Stimulated activated CD4-positive, alpha-beta T cell treated with anti-CD3 and anti-CD28 coated beads, Interleukin-1b, Interleukin-23, amount 100 ng/mL, for 4 hours (primary cell): ENCODE data around the gene CCDC190.
"Not testable (repeated sequence)": the region's sequence is repeated elsewhere in the genome, so short reads cannot be mapped to it uniquely, and the experiment has no call there.

Source experiments
- DNase-seq, 2 donors: peaks; one replicate each; pipeline ENCODE4 v3.0.0-alpha.2; 2020; ENCODE audit warnings: low read depth in 2 of 2

Gene CCDC190

GRCh38 chr1:162877412-162877811 lies 16.4 kb upstream of the CCDC190 start:
- no peak for DNase-seq

GRCh38 chr1:162876751-162877150 lies 15.8 kb upstream of the CCDC190 start:
- no peak for DNase-seq

- DNase-seq, result no peak
Observed at GRCh38 chr1:162873671-162874666, 13.0 kb upstream of the CCDC190 start.

- no peak for DNase-seq
Observed at GRCh38 chr1:162872981-162873380, 12.0 kb upstream of the CCDC190 start.

GRCh38 chr1:162871417-162871816 lies 10.4 kb upstream of the CCDC190 start:
- not testable (repeated sequence) for DNase-seq

GRCh38 chr1:162868972-162869371 lies 8.0 kb upstream of the CCDC190 start:
- no peak for DNase-seq

- no peak for DNase-seq
Observed at GRCh38 chr1:162861625-162862024, 650 bp upstream of the CCDC190 start.

GRCh38 chr1:162859191-162859590 lies 1.8 kb downstream of the CCDC190 start:
- no peak for DNase-seq

GRCh38 chr1:162857850-162858249 lies 3.1 kb downstream of the CCDC190 start:
- no peak for DNase-seq

GRCh38 chr1:162856260-162856659 lies 4.7 kb downstream of the CCDC190 start:
- no peak for DNase-seq

GRCh38 chr1:162855461-162856150 lies 5.4 kb downstream of the CCDC190 start:
- no peak for DNase-seq

- peak; percentile 23 to 24 for DNase-seq
Observed at GRCh38 chr1:162854245-162854882, 6.6 kb downstream of the CCDC190 start.

GRCh38 chr1:162851341-162851740 lies 9.6 kb downstream of the CCDC190 start:
- no peak for DNase-seq

- no peak for DNase-seq
Observed at GRCh38 chr1:162849711-162850110, 11.3 kb downstream of the CCDC190 start.

GRCh38 chr1:162847839-162848453 lies 13.0 kb downstream of the CCDC190 start:
- DNase-seq, result peak; percentile 77

GRCh38 chr1:162846256-162847212 lies 14.4 kb downstream of the CCDC190 start:
- no peak for DNase-seq

GRCh38 chr1:162844153-162844552 lies 16.8 kb downstream of the CCDC190 start:
- no peak for DNase-seq

GRCh38 chr1:162840250-162840839 lies 20.6 kb downstream of the CCDC190 start:
- DNase-seq, result no peak

- DNase-seq, result no peak
Observed at GRCh38 chr1:162838863-162839262, 22.1 kb downstream of the CCDC190 start.

GRCh38 chr1:162835157-162835899 lies 25.6 kb downstream of the CCDC190 start:
- DNase-seq, result no peak
